ENCODE results near the gene C11orf71. TPM values are rescaled to one million over a fixed set of nuclear protein-coding genes. Genes with fewer than 3 reads are reported as not detected.

The C11orf71 gene
- total RNA-seq, 2 experiments from 2014 or later, result 5.7 to 6.2 TPM

DNA sequence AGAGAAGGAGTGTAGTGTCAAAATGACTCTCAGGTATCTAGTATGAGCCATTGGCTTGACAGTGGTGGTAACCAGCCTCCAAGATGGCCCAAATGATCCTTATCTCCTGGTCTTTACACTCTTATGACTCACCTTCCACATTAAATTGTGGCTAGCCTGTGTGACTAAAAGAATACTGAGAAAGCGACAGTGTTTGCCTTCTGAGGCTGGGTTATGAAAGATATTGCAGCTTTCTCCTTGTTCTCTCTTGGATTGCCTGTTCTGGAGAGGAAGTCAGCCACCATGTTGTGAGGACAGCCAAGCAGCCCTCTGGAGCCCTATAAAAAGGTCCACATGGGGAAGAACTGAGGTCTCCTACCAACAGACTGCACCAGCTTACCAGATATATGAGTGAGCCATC lies 15.8 kb downstream of the C11orf71 start:
- Mint-ChIP-seq H3K4me3 (no peak overlapping the region), H3K27ac (no peak overlapping the region), H3K4me1 (no peaks in the 10 kb centered on the region), H3K36me3 (no peaks in the 10 kb centered on the region), H3K9me3 (no peaks in the 10 kb centered on the region), H3K27me3 (peaks cover 3% of the 10 kb centered on the region)
- no peak for DNase-seq

GRCh38 chr11:114382509-114382908 lies 17.8 kb downstream of the C11orf71 start:
- no peaks in the 10 kb centered on the region for H3K36me3 Mint-ChIP-seq

GRCh38 chr11:114379394-114380069 lies 20.8 kb downstream of the C11orf71 start:
- no peaks in the 10 kb centered on the region for H3K9me3 Mint-ChIP-seq
- peaks cover 9% of the 10 kb centered on the region for H3K27me3 Mint-ChIP-seq
- no peaks in the 10 kb centered on the region for H3K4me1 Mint-ChIP-seq
- H3K36me3 Mint-ChIP-seq, result no peaks in the 10 kb centered on the region
- H3K4me3 Mint-ChIP-seq, result no peak overlapping the region
- DNase-seq, result no peak
- no peak overlapping the region for H3K27ac Mint-ChIP-seq

More at GRCh38 chr11:114382509-114382908, 17.8 kb downstream of the C11orf71 start:
- H3K27ac Mint-ChIP-seq, result no peak overlapping the region
- no peaks in the 10 kb centered on the region for H3K9me3 Mint-ChIP-seq
- H3K27me3 Mint-ChIP-seq, result peaks cover 9% of the 10 kb centered on the region
- DNase-seq, result no peak
- H3K4me3 Mint-ChIP-seq, result no peak overlapping the region
- no peaks in the 10 kb centered on the region for H3K4me1 Mint-ChIP-seq

DNA sequence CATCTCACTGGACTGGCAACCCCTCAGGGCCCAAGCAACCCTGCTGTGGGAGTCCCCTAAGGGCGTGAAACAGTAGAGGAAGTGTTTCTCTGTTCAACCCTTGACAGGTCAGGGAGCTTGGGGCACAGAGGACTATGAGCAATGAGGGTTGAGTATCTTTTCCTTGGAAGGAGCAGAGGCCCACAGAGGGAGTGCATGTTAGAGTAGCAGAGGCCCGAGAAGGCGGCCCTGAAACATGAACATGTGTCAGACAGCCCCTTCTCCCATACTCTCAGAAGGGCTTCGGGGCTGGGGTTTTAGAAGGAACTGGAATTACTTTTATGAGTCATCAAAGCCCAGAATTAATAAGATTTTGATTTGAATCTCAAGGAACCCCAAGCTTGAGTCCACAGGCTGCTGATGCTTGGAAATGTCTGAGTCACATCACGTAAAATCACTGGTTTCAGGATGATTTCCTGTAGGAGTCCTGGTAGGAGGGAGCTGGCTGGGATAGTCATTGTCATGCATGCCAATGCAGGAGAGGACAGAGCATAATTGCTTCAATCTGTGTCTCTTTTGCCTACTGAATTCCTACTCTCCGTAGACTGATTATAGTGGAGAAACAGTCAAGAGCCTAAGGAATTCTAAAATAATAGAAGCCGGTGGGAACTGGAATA lies 22.6 kb downstream of the C11orf71 start:
- Mint-ChIP-seq H3K36me3 (no peaks in the 10 kb centered on the region), H3K27me3 (peaks cover 9% of the 10 kb centered on the region), H3K4me3 (no peak overlapping the region), H3K9me3 (no peaks in the 10 kb centered on the region), H3K27ac (no peak overlapping the region), H3K4me1 (no peaks in the 10 kb centered on the region)
- no peak for DNase-seq

GRCh38 chr11:114375052-114375451 lies 25.3 kb downstream of the C11orf71 start:
- Mint-ChIP-seq H3K27me3 (peaks cover 15% of the 10 kb centered on the region), H3K4me1 (no peaks in the 10 kb centered on the region), H3K9me3 (no peaks in the 10 kb centered on the region), H3K27ac (no peak overlapping the region), H3K36me3 (no peaks in the 10 kb centered on the region), H3K4me3 (no peak overlapping the region)
- DNase-seq, result no peak

DNA sequence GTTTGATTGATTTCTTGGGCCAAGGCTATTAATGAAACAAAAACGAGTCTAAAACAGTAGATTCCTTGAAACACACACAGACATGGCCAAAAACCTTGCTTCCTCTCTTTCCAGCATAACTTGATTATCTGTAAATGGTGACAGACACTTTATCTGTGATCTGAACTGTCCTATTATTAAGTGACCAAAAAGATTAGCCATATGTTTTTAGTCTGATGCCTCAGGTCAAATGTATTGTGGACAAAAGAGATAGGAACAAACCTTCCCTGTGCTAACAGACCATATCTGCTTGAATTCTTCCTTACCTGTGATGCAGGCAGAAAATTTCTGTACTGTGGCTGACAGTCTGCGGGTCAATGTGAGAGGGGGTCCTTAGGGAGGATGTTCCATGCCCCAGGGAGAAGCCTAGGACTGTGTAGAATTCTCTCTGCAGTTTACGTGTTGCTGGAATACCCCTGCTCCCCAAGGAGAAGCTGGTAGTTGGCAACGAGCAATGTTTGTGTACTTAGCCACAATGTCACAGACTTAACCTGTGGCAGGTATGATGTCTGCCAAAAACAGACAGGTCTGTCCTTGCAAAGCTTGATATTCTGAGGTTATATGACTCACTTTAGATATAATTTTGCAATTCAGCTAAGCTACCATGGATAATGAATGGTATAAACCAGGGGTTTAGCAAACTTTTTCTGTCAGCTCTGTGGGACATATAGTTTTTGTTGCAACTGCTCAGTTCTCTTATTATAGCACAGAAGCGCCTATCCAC lies 31.2 kb downstream of the C11orf71 start:
- Mint-ChIP-seq H3K27ac (no peak overlapping the region), H3K4me1 (no peaks in the 10 kb centered on the region), H3K4me3 (no peak overlapping the region), H3K9me3 (no peaks in the 10 kb centered on the region), H3K36me3 (no peaks in the 10 kb centered on the region), H3K27me3 (peaks cover 16% of the 10 kb centered on the region)
- no peak for DNase-seq

DNA sequence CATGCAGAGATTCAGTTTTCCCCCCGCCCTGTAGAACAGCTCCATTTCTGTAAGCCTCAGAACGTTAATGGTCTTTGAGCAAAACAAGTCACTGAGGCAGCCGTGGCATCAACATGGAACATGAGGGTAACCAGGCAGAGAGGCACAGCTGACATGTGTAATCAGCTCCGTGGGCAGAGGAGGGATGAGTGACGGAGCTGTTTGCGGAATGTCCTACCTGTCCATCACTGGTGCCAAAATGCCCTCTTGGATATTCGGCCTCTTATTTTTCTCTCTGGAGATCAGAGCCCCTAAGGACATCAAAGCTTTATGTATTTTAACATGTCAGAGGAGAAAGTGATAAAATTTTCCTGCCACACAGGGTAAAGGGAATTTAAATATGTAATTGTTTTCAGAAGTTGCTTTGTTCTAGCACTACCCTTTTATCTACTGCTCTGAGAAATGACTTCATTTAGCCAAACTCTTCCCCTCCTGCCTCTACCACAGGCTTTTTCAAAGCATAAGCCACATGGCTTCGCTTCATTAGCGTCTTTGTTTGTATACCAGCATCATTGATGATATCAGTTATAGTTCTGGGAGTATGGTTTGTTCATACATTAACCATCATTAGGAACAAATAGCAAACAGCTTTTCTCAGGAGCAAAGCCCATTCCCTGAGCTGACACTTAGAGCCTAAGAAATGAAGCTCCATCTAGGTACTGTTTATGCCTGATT lies 32.9 kb downstream of the C11orf71 start:
- no peak overlapping the region for H3K27ac Mint-ChIP-seq
- peaks cover 16% of the 10 kb centered on the region for H3K27me3 Mint-ChIP-seq
- H3K36me3 Mint-ChIP-seq, result no peaks in the 10 kb centered on the region
- H3K4me1 Mint-ChIP-seq, result no peaks in the 10 kb centered on the region
- no peak for DNase-seq
- no peak overlapping the region for H3K4me3 Mint-ChIP-seq
- H3K9me3 Mint-ChIP-seq, result no peaks in the 10 kb centered on the region

GRCh38 chr11:114366331-114367243 lies 33.7 kb downstream of the C11orf71 start:
- no peaks in the 10 kb centered on the region for H3K9me3 Mint-ChIP-seq
- peaks cover 9% of the 10 kb centered on the region for H3K27me3 Mint-ChIP-seq
- no peaks in the 10 kb centered on the region for H3K4me1 Mint-ChIP-seq
- H3K36me3 Mint-ChIP-seq, result no peaks in the 10 kb centered on the region
- H3K4me3 Mint-ChIP-seq, result no peak overlapping the region
- no peak for DNase-seq
- H3K27ac Mint-ChIP-seq, result no peak overlapping the region

GRCh38 chr11:114362958-114363357 lies 37.4 kb downstream of the C11orf71 start:
- H3K27me3 Mint-ChIP-seq, result peaks cover 12% of the 10 kb centered on the region
- no peaks in the 10 kb centered on the region for H3K36me3 Mint-ChIP-seq
- no peaks in the 10 kb centered on the region for H3K9me3 Mint-ChIP-seq
- DNase-seq, result no peak
- no peak overlapping the region for H3K27ac Mint-ChIP-seq
- H3K4me1 Mint-ChIP-seq, result no peaks in the 10 kb centered on the region
- H3K4me3 Mint-ChIP-seq, result no peak overlapping the region

DNA sequence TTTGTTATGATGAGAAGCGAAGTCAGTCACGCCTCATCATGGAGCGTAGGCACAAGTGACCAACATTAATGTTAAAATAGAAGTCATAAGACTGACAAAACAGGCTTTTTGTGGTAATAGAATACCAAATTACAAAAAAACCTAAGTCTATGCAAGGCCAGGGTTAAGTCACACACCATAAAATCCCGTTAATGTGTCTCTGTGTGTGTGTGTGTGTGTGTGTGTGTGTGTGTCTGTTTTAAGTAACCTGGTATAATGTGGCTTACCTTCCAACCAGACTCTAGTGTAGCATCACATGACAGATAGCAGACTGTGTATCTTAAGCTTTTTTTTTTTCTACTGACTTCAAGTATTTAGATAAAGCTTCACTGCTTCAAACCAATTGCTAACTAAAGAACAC lies 38.0 kb downstream of the C11orf71 start:
- no peak overlapping the region for H3K4me3 Mint-ChIP-seq
- H3K4me1 Mint-ChIP-seq, result no peaks in the 10 kb centered on the region
- no peaks in the 10 kb centered on the region for H3K9me3 Mint-ChIP-seq
- peaks cover 16% of the 10 kb centered on the region for H3K27me3 Mint-ChIP-seq
- H3K27ac Mint-ChIP-seq, result no peak overlapping the region
- DNase-seq, result no peak
- no peaks in the 10 kb centered on the region for H3K36me3 Mint-ChIP-seq

DNA sequence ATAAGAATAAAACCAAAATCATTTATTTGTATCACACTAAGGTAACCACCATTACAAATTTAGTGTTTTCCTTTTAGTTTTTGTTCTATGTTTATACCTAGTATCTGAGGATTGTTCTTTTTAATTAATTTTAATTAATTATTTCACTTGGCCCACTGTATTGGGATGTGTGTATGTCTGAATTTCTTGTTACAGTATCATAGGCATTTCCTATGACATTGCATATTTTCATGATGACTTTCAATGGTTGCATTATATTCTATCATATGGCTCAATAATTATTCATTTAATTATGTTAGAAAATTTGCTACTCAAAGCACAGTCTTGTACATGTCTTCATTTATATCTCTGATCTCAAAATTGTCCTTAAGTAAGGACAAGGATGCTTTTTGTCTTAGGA lies 41.0 kb downstream of the C11orf71 start:
- Mint-ChIP-seq H3K9me3 (no peaks in the 10 kb centered on the region), H3K4me1 (no peaks in the 10 kb centered on the region), H3K36me3 (no peaks in the 10 kb centered on the region), H3K27me3 (peaks cover 20% of the 10 kb centered on the region), H3K4me3 (no peak overlapping the region), H3K27ac (no peak overlapping the region)
- DNase-seq, result no peak

DNA sequence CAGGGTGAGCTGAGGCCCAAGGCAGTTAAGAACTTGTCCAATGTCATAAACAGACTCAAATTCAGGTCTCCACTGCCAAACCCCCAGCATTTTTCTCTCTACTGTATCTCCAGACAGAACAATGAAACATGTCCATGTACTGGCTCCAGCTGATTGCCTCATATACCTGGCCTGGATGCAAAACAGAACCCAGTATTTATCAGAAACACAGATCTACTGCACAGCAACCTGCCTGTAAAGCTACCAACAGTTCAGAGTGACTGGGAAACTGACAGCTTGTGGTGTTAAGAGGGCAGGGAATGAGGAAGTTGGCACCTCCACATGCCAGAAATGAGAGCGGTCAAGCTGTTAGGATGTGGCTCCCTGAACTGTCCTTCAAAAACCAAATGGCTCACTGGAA lies 41.6 kb downstream of the C11orf71 start:
- peaks cover 20% of the 10 kb centered on the region for H3K27me3 Mint-ChIP-seq
- H3K36me3 Mint-ChIP-seq, result no peaks in the 10 kb centered on the region
- H3K4me1 Mint-ChIP-seq, result no peaks in the 10 kb centered on the region
- DNase-seq, result no peak
- no peak overlapping the region for H3K27ac Mint-ChIP-seq
- H3K4me3 Mint-ChIP-seq, result no peak overlapping the region
- no peaks in the 10 kb centered on the region for H3K9me3 Mint-ChIP-seq

DNA sequence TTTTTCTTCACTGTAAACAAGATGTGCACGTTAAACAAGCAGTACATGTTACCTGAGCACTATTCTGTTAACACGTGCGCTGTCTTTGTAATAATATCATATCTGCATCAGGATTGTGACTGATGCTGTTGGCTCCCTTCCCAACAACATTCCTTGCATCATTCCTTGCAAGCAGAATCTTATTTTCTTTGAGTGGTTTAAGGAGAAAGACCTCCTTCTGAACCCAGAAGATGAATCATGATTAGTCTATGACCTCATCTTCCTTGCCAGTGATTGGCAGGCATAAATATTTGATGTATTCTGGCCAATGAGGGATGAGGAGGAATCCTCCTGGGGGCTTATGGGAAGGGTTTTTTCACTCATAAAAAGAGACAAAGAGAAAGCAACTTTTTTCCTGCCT lies 46.2 kb downstream of the C11orf71 start:
- H3K27ac Mint-ChIP-seq, result no peak overlapping the region
- no peak overlapping the region for H3K4me3 Mint-ChIP-seq
- DNase-seq, result no peak
- H3K27me3 Mint-ChIP-seq, result peaks cover 11% of the 10 kb centered on the region
- H3K9me3 Mint-ChIP-seq, result no peaks in the 10 kb centered on the region
- no peaks in the 10 kb centered on the region for H3K36me3 Mint-ChIP-seq
- H3K4me1 Mint-ChIP-seq, result no peaks in the 10 kb centered on the region

DNA sequence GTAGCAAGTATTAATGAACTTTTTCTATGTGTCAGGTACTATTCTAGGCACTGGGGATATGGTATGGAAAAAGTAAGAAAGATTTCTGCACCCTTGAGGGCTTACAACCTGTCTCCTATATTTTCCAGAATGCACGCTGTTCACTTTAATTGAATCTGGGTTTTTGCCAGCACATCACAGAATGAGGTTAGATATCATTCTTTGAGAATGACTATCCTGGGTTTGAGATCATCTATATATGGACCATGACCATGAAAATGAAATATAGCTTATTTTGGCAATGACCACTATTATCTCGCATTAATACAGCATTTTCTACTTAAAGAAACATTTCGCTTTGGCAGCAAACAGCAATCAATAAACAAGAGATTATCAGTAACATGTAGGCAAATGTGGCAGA lies 46.9 kb downstream of the C11orf71 start:
- Mint-ChIP-seq H3K4me3 (no peak overlapping the region), H3K9me3 (no peaks in the 10 kb centered on the region), H3K36me3 (no peaks in the 10 kb centered on the region), H3K4me1 (no peaks in the 10 kb centered on the region), H3K27ac (no peak overlapping the region), H3K27me3 (peaks cover 11% of the 10 kb centered on the region)
- DNase-seq, result no peak
